CD4-positive, alpha-beta T cell treated with Interleukin-12 subunit alpha and Interleukin-12 subunit beta, for 1 hour (primary cell): ENCODE data around the gene FNIP2.
"Not testable (repeated sequence)": the region's sequence is repeated elsewhere in the genome, so short reads cannot be mapped to it uniquely, and the experiment has no call there.

Experiments used
- DNase-seq: peaks from one replicate; pipeline ENCODE4 v3.0.0-alpha.2; 2020

Gene FNIP2

DNA sequence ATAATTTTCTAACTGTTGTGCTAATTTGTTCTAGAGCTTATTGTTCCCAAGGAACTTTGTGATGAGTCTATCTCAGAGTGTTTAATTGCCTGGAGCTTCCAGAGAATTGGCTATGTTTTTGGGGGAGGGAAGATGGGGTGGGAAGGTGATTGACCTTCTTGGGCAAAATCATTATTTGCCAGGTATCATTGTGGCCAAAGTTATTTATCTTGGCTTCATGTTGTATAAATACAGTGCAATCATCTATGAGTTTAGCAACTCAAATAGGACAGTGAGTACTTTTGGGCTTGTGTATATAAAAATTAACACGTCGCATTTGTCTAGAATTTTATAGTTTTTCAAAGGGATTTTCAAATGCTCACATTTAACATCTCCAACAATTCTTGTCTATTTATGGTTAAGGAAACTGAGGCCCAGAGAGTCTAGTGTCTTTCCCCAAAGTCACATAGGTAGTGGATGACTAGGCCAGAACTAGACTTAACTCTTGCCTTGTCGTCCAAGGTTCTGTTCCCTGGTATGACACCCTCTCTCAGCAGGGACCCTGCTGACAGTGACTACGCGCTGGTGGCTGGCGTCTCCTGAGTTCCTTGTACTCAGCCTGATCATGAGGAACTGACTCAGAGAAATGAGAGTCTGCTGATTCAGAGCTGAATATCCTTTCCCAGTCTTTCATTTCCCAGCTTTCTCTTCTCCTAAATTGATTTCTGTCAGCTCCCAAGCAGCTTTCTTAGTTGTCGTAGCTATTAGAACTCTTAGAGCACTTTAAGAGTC is 27.7 kb downstream of the FNIP2 start:
- DNase-seq = no peak

DNA sequence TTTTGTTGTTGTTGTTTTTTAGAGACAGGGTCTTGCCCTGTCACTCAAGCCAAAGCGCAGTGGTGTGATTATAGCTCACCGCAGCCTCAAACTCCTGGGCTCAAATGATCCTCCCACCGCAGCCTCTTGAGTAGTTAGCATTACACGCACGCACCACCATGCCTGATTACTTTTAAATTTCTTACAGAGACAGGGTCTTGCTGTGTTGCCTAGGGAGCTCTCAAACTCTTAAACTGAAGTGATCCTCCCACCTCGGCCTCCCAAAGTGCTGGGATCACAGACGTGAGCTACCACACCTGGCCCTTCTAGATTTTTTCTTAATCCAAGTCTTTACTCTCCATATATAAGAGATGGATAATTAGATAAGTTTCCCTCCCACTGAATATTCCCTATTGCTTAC is 29.2 kb downstream of the FNIP2 start:
- DNase-seq = no peak

DNA sequence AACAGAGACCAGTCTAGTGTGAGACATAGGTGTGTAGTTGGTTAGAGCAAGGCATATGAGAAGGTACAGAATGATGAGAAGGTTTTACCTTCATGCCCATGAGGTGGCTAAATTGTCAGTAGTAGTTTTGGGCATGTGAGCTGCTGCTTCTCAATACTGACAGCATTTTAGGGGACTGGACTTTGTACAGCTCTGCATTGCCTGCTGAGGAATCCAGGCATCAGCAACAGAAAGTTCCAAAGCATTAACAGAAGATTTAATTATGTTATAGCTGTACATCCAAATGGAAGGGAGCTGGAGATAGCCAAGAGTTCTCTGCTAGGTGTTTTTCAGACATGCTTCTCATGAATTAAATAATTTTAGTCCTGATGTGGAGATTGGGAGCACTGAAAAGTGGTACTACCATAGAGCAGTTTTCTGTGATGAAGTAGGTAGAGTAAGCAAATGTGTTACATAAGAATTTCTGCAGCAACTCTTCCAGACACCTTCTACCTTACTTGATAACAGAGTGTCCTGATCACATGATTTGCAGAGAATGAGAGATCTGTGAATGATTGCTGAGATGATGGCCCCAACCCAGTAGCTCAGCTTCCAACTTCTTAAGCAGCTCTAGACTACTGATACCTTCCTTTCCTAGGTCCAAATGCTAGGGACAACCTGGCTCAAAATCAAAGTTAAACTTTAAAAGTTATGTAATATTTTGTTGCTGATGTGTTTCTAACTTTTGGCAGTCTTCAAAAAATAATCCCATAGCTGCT is 30.4 kb downstream of the FNIP2 start:
- no peak for DNase-seq

DNA sequence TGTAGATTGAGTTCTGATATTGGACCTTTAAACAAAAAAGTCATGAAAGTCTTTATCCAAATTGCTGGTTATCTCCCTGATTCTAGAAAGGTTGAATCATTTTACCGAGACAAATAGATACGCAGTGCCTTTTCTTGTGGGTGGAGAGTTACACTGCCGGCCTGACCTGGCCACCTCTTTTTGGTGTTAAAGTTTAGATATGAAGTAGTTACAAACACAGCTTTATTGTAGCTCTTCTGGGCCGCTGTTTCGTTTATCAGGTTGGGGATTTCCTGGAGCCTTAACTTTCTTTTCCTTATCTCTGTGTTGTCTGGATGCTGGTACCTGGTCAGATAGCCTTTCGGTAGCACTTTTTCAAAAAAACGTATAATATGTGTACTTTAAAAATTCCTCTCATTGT is 31.0 kb downstream of the FNIP2 start:
- no peak for DNase-seq

- DNase-seq = no peak
Measured at GRCh38 chr4:158801066-158801465, 32.2 kb downstream of the FNIP2 start.

- DNase-seq = no peak
Measured at GRCh38 chr4:158801677-158802076, 32.9 kb downstream of the FNIP2 start.

GRCh38 chr4:158802914-158803313 is 34.1 kb downstream of the FNIP2 start:
- no peak for DNase-seq

- DNase-seq = no peak
Measured at GRCh38 chr4:158805635-158806471, 37.0 kb downstream of the FNIP2 start.

DNA sequence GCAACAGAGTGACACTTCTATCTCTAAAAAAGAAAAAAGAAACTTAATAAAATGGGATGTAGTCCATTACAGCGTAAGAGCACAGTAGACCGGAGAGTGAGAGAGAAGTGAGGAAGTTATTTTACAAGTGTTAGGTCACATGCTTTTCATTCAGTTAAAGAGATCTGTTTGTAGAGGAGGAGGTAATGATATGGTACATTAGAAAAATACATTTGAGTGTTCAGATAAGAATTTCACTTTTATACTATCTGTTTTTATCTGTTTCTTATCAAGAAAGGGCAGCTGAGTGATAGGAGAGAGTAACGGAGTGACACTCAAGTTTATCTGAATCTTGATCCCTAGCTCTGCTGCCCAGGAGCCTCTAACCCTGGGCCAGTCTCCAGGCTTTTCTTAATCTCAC is 38.9 kb downstream of the FNIP2 start:
- DNase-seq = no peak

- no peak for DNase-seq
Measured at GRCh38 chr4:158808399-158808798, 39.6 kb downstream of the FNIP2 start.

DNA sequence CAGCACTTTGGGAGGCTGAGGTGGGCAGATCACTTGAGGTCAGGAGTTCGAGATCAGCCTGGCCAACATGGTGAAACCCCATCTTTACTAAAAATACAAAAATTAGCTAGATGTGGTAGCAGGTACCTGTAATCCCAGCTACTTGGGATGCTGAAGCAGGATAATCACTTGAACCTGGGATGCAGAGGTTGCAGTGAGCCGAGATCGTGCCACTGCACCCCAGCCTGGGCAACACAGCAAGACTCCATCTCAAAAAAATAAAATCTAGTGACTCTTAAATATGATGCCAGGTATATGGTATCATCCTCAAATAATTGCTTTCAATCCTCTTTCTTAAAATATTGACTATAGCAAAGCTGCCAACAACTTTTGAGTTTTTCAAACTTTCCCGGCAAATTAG is 40.4 kb downstream of the FNIP2 start:
- DNase-seq = not testable (repeated sequence)

DNA sequence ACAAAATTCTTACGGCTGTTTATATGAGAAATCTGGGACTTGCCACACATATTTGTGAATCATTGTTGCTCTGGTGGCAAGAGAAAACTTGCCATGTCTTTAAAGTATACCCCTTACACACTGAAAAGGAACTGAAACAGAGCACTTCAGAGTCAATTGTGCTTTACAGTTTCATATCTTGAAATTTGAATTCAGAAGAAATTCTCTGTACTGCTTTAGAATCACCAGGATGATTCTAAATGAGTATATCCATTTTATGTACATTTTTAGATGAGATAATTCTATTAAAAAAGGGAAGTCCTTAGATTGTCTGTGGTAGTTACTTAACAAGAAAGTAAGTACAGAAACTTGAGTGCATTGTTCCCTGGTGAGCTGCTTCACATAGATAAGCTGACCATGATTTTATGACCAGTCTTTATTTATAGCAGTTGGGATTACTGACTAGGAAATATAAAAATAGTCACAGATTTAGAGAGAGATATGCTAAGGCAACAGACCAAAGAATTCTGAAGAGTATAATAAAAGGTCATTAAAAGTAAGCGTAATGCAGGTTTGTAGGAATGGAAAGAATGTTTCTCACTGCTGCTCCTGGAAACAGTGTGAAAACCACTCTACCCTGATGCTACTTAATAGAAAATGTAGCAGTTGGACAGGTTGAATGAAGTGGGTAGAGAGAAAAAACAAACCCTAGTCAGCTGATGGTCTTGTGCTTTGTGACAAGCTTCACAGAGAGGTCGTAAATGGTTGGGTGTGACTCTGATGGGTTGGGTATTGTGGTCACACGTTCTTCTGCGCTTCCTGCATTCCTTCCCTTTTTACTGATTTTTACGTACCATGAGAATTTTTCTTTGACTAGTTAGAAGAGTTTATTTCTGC is 41.0 kb downstream of the FNIP2 start:
- peak; percentile 34 for DNase-seq

GRCh38 chr4:158810487-158811215 is 41.8 kb downstream of the FNIP2 start:
- DNase-seq = no peak

GRCh38 chr4:158811216-158811540 is 42.4 kb downstream of the FNIP2 start:
- DNase-seq = no peak

- no peak for DNase-seq
Measured at GRCh38 chr4:158811704-158812103, 42.9 kb downstream of the FNIP2 start.

DNA sequence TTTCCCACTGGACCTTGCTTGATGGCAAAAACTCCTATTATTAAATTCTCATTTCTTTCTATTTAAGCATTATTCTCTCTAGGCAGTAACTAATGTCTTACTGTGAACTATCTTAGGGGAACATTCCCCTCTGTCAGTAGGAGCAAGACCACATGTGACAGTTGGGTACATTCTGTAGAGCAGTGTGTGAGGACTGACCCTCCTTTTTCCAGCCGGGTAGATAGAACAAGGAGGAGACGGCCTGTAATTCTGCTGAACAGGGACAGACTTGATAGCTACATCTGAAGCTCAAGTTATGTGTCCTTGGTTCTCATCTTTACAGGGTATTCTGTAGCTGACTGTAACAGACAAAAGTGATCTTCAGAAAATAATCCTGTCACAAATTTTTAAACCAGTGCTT is 43.3 kb downstream of the FNIP2 start:
- no peak for DNase-seq

DNA sequence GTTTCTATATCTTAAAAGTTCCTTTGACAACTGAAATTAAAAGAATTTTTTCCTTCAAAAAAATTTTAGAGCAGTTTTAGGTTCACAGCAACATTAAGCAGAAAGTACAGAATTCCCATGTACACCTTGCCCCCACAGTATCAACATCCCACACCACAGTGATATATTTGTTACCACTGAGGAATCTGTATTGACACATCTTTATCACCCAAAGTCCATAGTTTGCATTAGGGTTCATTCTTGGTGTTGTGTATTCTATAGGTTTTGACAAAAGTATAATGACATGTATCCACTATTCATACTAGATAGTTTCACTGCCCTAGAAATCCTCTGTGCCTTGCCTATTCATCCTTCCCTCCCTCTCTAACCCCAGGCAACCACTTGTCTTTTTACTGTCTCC is 43.7 kb downstream of the FNIP2 start:
- no peak for DNase-seq

DNA sequence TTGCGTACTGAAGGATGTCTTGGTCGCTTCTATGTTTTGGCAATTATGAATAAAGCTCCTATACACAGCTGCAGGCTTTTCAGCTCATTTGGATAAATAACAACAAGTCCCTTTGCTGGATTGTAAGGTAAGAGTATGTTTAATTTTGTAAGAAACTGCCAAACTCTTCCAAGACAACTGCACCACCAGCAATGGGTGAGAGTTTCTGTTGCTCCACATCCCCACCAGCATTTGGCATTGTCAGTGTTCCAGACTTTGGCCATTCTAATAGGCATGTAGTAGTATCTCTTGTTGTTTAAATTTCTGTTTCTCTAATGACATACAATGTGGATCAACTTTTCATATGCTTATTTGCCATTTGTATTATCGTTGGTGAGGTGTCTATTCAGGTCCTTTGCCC is 44.3 kb downstream of the FNIP2 start:
- DNase-seq = no peak

GRCh38 chr4:158814207-158814606 is 45.4 kb downstream of the FNIP2 start:
- DNase-seq = no peak

GRCh38 chr4:158814636-158815330 is 46.0 kb downstream of the FNIP2 start:
- no peak for DNase-seq

DNA sequence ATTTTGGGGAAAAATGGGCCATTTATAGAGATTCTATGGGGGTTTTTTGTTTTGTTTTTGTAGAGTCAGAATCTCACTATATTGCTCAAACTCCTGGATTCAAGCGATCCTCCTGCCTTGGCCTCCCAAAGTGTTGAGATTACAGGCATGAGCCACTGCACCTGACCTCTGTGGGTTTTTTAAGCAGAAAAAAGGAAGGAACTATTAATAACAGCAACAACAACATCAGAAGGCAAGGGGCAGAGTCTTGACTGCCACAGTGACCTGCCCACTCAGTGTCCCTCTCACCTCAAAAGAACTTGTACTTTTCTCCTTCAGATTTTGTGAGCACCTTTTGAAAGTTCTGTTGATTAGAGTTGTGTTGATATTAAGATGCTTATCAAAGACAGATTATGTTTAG is 48.1 kb downstream of the FNIP2 start:
- DNase-seq = no peak
